Epithelial cell of proximal tubule (primary cell): ENCODE results near the gene NDST1. TPM values are rescaled to one million over a fixed set of nuclear protein-coding genes. Genes with fewer than 3 reads are reported as not detected.

ENCODE experiments used
- DNase-seq: peaks from one replicate; pipeline ENCODE4 v3.0.0-alpha.2; 2011; ENCODE audit warnings: low read depth
- H3K4me3 ChIP-seq: 2 replicates; pipeline ENCODE4 v1.5.1; 2011; ENCODE audit warnings: low read depth, mild to moderate bottlenecking, low read length
- CTCF ChIP-seq: conservative IDR thresholded peaks from 2 replicates; pipeline ENCODE4 v1.5.1; 2012; ENCODE audit warnings: low read depth, mild to moderate bottlenecking, low read length
- total RNA-seq: library from RNA; depleted of rRNA; stranded (reverse); fragments of >200 nt; gene quantifications from 2 replicates; pipeline ENCODE4 v1.2.3, GENCODE V29; 2015

NDST1 gene
- 64.2 and 65.4 TPM in 2 replicates for total RNA-seq

DNA sequence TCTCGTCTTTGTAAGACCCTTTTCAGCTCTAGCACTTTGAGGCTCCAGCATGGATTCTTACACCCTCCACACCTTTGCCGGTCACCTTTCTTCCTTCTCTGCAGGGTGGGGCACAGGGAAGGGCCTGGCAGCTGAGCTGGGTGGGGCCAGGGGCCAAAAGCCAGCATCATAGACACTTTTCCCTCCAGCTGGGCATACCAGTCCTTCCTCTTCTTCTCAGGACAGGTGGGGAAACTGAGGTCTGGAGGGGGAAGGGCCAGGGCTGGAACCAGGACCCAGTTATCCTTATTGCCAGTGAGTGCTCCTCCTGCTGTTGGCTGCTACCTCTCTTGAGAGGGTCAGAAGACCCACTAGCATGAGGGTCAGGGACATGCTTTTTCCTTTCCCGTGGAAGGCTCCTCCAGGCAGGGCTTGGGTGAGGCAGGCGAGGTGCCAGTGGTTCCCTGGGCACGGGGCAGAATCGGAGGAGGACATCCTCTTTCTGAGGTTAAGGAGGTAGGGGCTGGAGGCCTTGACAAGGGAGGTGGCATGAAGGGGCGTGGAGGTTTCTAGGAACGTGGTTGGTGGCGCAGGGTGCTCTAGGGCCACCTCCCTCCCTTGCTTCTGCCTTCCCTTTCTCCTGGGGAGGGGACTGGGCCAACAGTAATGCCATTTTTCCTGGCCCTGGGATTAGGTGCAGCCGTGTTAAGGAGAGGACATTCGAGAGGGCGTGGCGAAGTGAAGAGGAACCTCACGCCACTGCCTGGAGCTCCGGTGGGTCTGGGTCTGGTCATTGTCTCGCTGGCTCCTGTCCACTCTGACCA lies at the start of gene NDST1:
Gene NDST1, plus strand, starts transcription at position 658 of the 803 bp plus-strand sequence. CDS start 13,124 bp downstream, outside the sequence.
- H3K4me3 ChIP-seq: no peak within 1 kb of the TSS
- TF ChIP-seq CTCF: no peak

GRCh38 chr5:150458802-150459557 lies 49.0 kb upstream of the NDST1 start:
- peak; percentile 68 for TF ChIP-seq CTCF
- no peak for DNase-seq
- peak overlapping the region; percentile 36 for H3K4me3 ChIP-seq

More for the DNA sequence above, at the start of gene NDST1:
- no peak for DNase-seq

GRCh38 chr5:150460781-150461180 lies 47.1 kb upstream of the NDST1 start:
- DNase-seq: no peak
- no peak for TF ChIP-seq CTCF
- H3K4me3 ChIP-seq: no peak overlapping the region

- TF ChIP-seq CTCF: no peak
- no peak overlapping the region for H3K4me3 ChIP-seq
- DNase-seq: no peak
These were observed 46.7 kb upstream of the NDST1 start for GRCh38 chr5:150461231-150461630.

GRCh38 chr5:150464554-150465012 lies 43.3 kb upstream of the NDST1 start:
- no peak for TF ChIP-seq CTCF
- DNase-seq: no peak
- no peak overlapping the region for H3K4me3 ChIP-seq

DNA sequence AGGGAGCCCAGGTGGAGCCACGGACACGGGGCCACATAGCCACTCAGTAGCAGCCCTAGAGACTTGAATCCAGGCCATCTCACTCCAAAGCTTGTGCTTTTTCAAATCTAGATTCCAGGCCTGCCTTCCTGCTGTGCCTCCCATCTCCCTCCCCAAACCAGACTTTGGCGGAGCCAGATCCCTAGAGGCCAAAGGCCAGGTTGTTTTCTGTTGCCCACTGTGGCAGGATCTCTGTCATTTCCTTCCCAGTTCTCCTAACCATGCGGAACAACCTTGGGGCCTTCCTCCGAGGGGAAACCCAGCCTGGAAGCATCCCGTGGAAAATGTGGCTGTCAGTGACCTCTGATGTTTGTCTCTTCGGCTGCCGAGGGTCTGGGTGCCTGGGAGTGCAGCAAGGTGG lies 42.0 kb upstream of the NDST1 start:
- H3K4me3 ChIP-seq: no peak overlapping the region
- DNase-seq: no peak
- no peak for TF ChIP-seq CTCF

GRCh38 chr5:150468206-150468605 lies 39.7 kb upstream of the NDST1 start:
- no peak for DNase-seq
- TF ChIP-seq CTCF: no peak
- H3K4me3 ChIP-seq: no peak overlapping the region
